G401.6 (cell line): ENCODE measurements around the gene GLI1.
A peak's percentile ranks its signal among the peaks of the same experiment; 100 is the strongest.

Experiments used
- FAIRE-seq: peaks from 2 replicates; lab custom pipeline; 2012; peaks lifted over from hg19 to GRCh38; lab: Jason Lieb, UNC

GLI1 gene

DNA sequence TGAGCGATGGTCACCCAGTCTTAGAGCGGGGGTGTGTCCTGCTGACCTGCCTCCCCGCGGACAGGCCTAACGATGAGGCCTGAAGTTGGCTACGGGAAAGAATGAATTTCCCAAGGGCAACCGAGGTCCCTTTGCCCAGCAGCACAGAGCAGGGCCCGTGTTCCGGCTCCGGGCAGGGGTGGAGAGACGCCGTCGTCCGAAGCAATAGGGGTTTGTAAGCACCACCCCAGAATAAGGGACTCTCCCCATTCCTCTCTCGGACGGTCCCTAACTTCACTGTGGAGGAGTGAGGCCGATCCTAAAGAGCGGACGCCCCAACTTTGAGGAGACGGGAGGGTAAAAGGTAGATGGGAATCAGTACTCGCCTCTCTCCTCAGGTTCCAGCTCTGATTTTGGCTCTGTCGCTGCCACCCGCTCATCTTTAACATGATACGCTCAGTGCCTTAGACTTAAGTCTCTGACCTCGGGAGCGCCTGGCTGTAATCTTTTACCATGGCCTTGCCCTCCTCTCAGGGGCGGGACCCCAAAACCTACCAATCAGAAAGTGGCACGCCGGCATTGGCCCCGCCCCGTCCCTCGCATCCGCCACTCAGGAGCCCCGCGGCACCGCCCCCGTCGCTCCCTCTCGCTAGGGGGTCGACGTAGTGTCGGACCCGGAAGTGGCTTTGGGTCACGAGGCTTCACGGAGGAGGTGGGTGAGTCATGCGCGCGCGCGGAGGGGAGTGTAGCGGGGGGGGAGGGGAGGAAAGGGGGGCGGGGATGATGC, 60.7 kb downstream of the GLI1 start, which contains the start of gene DDIT3:
Gene DDIT3 (minus strand): TSS at position 462 of the 766 bp plus-strand sequence. CDS start 3,108 bp downstream, outside the sequence.
- peak; percentile 97 for FAIRE-seq

DNA sequence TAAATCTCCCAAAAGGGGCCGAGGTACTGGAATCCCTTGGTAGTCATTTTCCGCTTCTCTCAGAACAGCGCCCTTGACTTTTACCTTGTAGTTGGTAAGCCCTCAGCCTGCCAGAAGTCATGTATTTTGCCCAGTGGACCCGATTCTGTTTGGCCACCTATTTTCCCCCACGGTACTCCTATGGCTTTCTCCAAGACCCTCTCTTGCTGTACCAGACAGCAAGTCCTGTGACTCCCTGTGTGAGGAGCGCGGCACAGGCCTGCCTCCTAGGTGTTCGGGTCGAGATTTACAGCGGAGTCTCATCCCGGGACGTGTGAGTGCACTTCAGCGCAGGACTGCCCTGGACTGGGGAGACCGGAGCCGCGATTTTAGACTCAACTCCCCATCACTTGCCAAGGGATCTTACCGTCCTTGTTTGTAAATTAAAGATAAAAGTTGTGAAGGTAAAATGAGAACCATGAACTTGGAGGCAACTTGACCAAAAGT, 62.0 kb downstream of the GLI1 start:
- FAIRE-seq: no peak
